Sigmoid colon (tissue), 7 donors: ENCODE results near the gene PRDM10. TPM values are rescaled to one million over a fixed set of nuclear protein-coding genes. Genes with fewer than 3 reads are reported as not detected.

Experiments used
- DNase-seq: peaks from one replicate; pipeline ENCODE4 v3.0.0-alpha.2; 2019
- H3K27ac ChIP-seq, 4 donors: fragments of 200-600 bp; sonication (generic); one replicate each; pipeline ENCODE4 v1.5.1; 2016 to 2019; ENCODE audit warnings: mild to moderate bottlenecking in 1 of 4
- H3K27me3 ChIP-seq, 3 donors: fragments of 200-600 bp; sonication (generic); one replicate each; pipeline ENCODE4 v1.5.1; 2019; ENCODE audit warnings: mild to moderate bottlenecking in 1 of 3
- H3K36me3 ChIP-seq, 4 donors: fragments of 200-600 bp; sonication (generic); one replicate each; pipeline ENCODE4 v1.5.1; 2016 to 2019
- H3K4me1 ChIP-seq, 4 donors: fragments of 200-600 bp; sonication (generic); one replicate each; pipeline ENCODE4 v1.5.1; 2017 to 2019
- H3K4me3 ChIP-seq, 4 donors: fragments of 200-600 bp; sonication (generic); one replicate each; pipeline ENCODE4 v1.5.1; 2017 to 2019; ENCODE audit warnings: mild to moderate bottlenecking in 2 of 4, moderate library complexity in 1 of 4
- H3K9me3 ChIP-seq, 4 donors: fragments of 200-600 bp in 3 of 4; sonication (generic) in 3 of 4; one replicate each; pipeline versions ENCODE4 v1.5.1 to v1.6.1; 2013 to 2019
- CTCF ChIP-seq, 4 experiments: fragments of 450-650 bp in 3 of 4; fragments of 200-600 bp in 1 of 4; IDR thresholded peaks; one replicate each; pipeline ENCODE4 v1.5.1; 2016 to 2019; ENCODE audit warnings: antibody characterized with exemption in 4 of 4, mild to moderate bottlenecking in 3 of 4, moderate library complexity in 2 of 4
- EP300 ChIP-seq, 4 donors: sonication (generic); formaldehyde crosslinking; IDR thresholded peaks; one replicate each; pipeline ENCODE4 v1.6.1; 2017; ENCODE audit warnings: antibody characterized with exemption in 4 of 4
- POLR2A ChIP-seq, 2 donors: fragments of 450-650 bp; IDR thresholded peaks; one replicate each; pipeline ENCODE4 v1.6.1; 2016; ENCODE audit warnings: antibody characterized with exemption in 2 of 2, mild to moderate bottlenecking in 2 of 2, moderate library complexity in 2 of 2
- POLR2AphosphoS5 ChIP-seq, 4 donors: sonication (generic); formaldehyde crosslinking; IDR thresholded peaks; one replicate each; pipeline ENCODE4 v1.6.1; 2017; ENCODE audit warnings: antibody characterized with exemption in 4 of 4
- WGBS, 2 donors: extraction: QIAGEN DNeasy Blood & Tissue Kit; methylation state at CpG; one replicate each; pipeline ENCODE4 v1.1.7; 2013; 5-methylcytosine and 5-hydroxymethylcytosine counted together
- intact Hi-C: fragments of 100-400 bp; cut with DNase I; formaldehyde crosslinking; loops from one replicate; pipeline ENCODE4 v1.15.1; 2023
- polyA plus RNA-seq, 3 donors: library from polyadenylated mRNA; stranded (reverse); fragments of 200-250 nt; gene quantifications; one replicate each; pipeline ENCODE4 v1.2.3, GENCODE V29; 2013
- total RNA-seq, 4 donors: library from RNA; depleted of rRNA; stranded (reverse); fragments of >200 nt; gene quantifications; one replicate each; pipeline ENCODE4 v1.1.0, GENCODE V29; 2016
- donor health status: healthy with polysubstance abuse.
- donor health status: Bipolar disorder and iron deficiency.
- donor health status: healthy.

Gene PRDM10
- total and polyA plus RNA-seq, 7 donors = 1.8 to 11.9 (median 6.3) TPM

GRCh38 chr11:129975543-129975942 is 27.1 kb downstream of the PRDM10 start:
- Histone ChIP-seq H3K9me3 (no peaks in the 10 kb centered on the region), H3K36me3 (no peaks in the 10 kb centered on the region), H3K27ac (no peak overlapping the region), H3K4me3 (no peak overlapping the region), H3K27me3 (no peaks in the 10 kb centered on the region), H3K4me1 (peaks cover 0 to 31% (median 18%) of the 10 kb centered on the region in 4 donors)
- intact Hi-C loops = no loop called here
- WGBS, 2 donors = 97 to 98% methylated on average over 2 of the region's 2 CpGs
- no peak for DNase-seq
- TF ChIP-seq POLR2AphosphoS5 (IDR thresholded peaks at IDR 0.05) (no peak), EP300 (IDR thresholded peaks at IDR 0.05) (no peak), CTCF (IDR thresholded peaks at IDR 0.05) (no peak), POLR2A (IDR thresholded peaks at IDR 0.05) (no peak)

DNA sequence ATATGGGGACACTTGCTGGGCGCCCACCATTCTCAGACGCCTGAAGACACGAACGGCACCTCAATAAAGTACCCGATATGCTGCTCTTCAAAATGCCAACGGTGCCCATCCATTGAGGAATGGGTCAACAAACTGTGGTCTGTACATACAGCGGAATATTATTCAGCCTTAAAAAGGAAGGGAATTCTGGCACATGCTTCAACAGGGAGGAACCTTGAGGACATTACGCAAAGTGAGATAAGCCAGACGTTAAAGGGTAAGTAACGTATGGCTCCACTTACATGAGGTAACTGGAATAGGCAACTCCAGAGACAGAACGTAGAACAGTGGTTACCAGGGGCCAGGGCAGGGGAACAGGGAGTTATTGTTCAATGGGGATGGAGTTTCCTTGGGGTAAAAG is 28.0 kb downstream of the PRDM10 start:
- peaks cover 0 to 40% (median 23%) of the 10 kb centered on the region in 4 donors for H3K4me1 ChIP-seq
- no peaks in the 10 kb centered on the region for H3K36me3 ChIP-seq
- no peaks in the 10 kb centered on the region for H3K9me3 ChIP-seq
- no peaks in the 10 kb centered on the region for H3K27me3 ChIP-seq
- no peak overlapping the region for H3K27ac ChIP-seq
- H3K4me3 ChIP-seq = no peak overlapping the region
- 94 to 95% methylated on average over 11 of the region's 11 CpGs for WGBS, 2 donors
- no peak for TF ChIP-seq POLR2AphosphoS5 (IDR thresholded peaks at IDR 0.05)
- no peak for TF ChIP-seq CTCF (IDR thresholded peaks at IDR 0.05)
- no peak for TF ChIP-seq EP300 (IDR thresholded peaks at IDR 0.05)
- intact Hi-C loops = no loop called here
- no peak for DNase-seq

GRCh38 chr11:129974237-129974636 is 28.4 kb downstream of the PRDM10 start:
- DNase-seq = no peak
- Histone ChIP-seq H3K36me3 (no peaks in the 10 kb centered on the region), H3K4me1 (peaks cover 0 to 44% (median 27%) of the 10 kb centered on the region in 4 donors), H3K27ac (no peak overlapping the region), H3K4me3 (no peak overlapping the region), H3K27me3 (no peaks in the 10 kb centered on the region), H3K9me3 (no peaks in the 10 kb centered on the region)
- intact Hi-C loops = no loop called here
- TF ChIP-seq EP300 (IDR thresholded peaks at IDR 0.05) (no peak), POLR2AphosphoS5 (IDR thresholded peaks at IDR 0.05) (no peak), CTCF (IDR thresholded peaks at IDR 0.05) (no peak), POLR2A (IDR thresholded peaks at IDR 0.05) (no peak)

DNA sequence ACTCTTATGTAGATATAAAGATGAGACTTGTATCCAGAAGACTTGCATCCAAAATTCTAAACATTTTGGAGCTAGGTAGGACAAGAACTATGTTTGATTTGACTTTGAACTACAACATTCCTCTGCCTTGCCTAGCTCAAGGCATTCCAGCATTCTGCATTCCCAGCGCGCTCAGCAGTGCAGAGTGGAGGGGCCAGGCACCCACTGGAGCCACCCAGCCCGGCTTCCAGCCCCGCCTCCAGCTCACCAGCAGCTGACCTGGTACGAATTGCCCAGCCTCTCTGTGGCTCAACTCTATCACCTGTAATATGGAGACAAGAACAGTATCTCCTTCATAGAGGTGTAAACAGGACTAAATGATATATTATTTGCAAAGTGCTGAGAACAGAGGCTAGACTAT is 28.8 kb downstream of the PRDM10 start:
- 81 to 89% methylated on average over 5 of the region's 5 CpGs for WGBS, 2 donors
- Histone ChIP-seq H3K4me1 (peaks cover 0 to 48% (median 32%) of the 10 kb centered on the region in 4 donors), H3K27ac (no peak overlapping the region), H3K9me3 (no peaks in the 10 kb centered on the region), H3K36me3 (no peaks in the 10 kb centered on the region), H3K4me3 (no peak overlapping the region), H3K27me3 (no peaks in the 10 kb centered on the region)
- intact Hi-C loops = no loop called here
- DNase-seq = no peak
- TF ChIP-seq CTCF (IDR thresholded peaks at IDR 0.05) (no peak), POLR2A (IDR thresholded peaks at IDR 0.05) (no peak), EP300 (IDR thresholded peaks at IDR 0.05) (no peak), POLR2AphosphoS5 (IDR thresholded peaks at IDR 0.05) (no peak)

GRCh38 chr11:129973068-129973467 is 29.6 kb downstream of the PRDM10 start:
- TF ChIP-seq CTCF (IDR thresholded peaks at IDR 0.05) = no peak
- TF ChIP-seq EP300 (IDR thresholded peaks at IDR 0.05) = no peak
- intact Hi-C loops = no loop called here
- Histone ChIP-seq H3K36me3 (no peaks in the 10 kb centered on the region), H3K4me1 (peaks cover 0 to 55% (median 36%) of the 10 kb centered on the region in 4 donors), H3K27me3 (no peaks in the 10 kb centered on the region), H3K27ac (no peak overlapping the region), H3K4me3 (no peak overlapping the region), H3K9me3 (no peaks in the 10 kb centered on the region)
- WGBS, 2 donors = 54 to 88% methylated on average over 1 of the region's 1 CpG
- DNase-seq = no peak
